ENCODE data around the gene KCNJ14. TPM values are rescaled to one million over a fixed set of nuclear protein-coding genes. Genes with fewer than 3 reads are reported as not detected.
A peak's percentile ranks its signal among the peaks of the same experiment; 100 is the strongest.

The KCNJ14 gene
- total and polyA plus RNA-seq, 2 experiments from 2014 or later, result 0.81 to 0.94 TPM

GRCh38 chr19:48448563-48448962 lies 6.8 kb upstream of the KCNJ14 start:
- H3K4me3 ChIP-seq, result no peak overlapping the region
- H3K4me3 Mint-ChIP-seq, result peak overlapping the region; percentile 4; the same call in 1 of the 3 replicates
- peaks cover 29% of the 10 kb centered on the region for H3K36me3 ChIP-seq (ENCODE audit: insufficient read depth)
- H3K27ac Mint-ChIP-seq, result no peak overlapping the region
- H3K27me3 ChIP-seq (ENCODE audit: insufficient read depth), result peaks cover 13% of the 10 kb centered on the region
- peaks cover 13% of the 10 kb centered on the region for H3K4me1 ChIP-seq (ENCODE audit: insufficient read depth)
- H3K9me3 Mint-ChIP-seq, result no peaks in the 10 kb centered on the region; the same call in 2 of the 3 replicates
- H2AFZ ChIP-seq, result no peak overlapping the region
- H3K36me3 Mint-ChIP-seq (ENCODE audit: low read depth), result peaks cover 69% of the 10 kb centered on the region
- H3F3A ChIP-seq (replicated peaks; ENCODE audit: low read depth), result peaks cover 31% of the 10 kb centered on the region
- ATAC-seq (no peak), DNase-seq (ENCODE audit: low spot score) (no peak)
- H3K27ac ChIP-seq (ENCODE audit: low read depth), result no peak overlapping the region
- no peak for TF ChIP-seq ETS1 (IDR thresholded peaks at IDR 0.05)
- H3K27me3 Mint-ChIP-seq (ENCODE audit: insufficient read depth, low read depth, poor library complexity), result peaks cover 7% of the 10 kb centered on the region
- H3K79me2 ChIP-seq (replicated peaks; ENCODE audit: insufficient read depth), result peaks cover 27% of the 10 kb centered on the region
- no peak overlapping the region for H3K4me2 ChIP-seq
- peaks cover 14% of the 10 kb centered on the region for H3K4me1 Mint-ChIP-seq
- H3K9me2 ChIP-seq (ENCODE audit: insufficient read depth), result no peaks in the 10 kb centered on the region
- peaks cover 11% of the 10 kb centered on the region; the same call in 1 of the 2 replicates for H4K20me1 ChIP-seq (replicated peaks; ENCODE audit: insufficient read depth)

DNA sequence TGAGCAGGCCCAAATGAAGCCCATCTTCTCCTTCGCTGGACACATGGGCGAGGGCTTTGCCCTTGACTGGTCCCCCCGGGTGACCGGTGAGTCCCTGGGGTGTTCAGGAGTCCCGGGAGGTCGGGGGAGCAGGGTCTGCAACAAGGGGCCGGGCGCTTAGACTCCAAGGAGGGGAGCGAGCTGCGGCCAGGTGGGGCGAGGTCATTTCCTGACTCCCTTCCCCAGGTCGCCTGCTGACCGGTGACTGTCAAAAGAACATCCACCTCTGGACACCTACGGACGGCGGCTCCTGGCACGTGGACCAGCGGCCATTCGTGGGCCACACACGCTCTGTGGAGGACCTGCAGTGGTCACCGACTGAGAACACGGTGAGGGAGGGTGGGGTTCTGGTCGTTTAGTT lies 4.9 kb upstream of the KCNJ14 start:
- Histone ChIP-seq H3K9me2 (ENCODE audit: insufficient read depth) (no peaks in the 10 kb centered on the region), H3K4me1 (ENCODE audit: insufficient read depth) (peaks cover 3% of the 10 kb centered on the region; the same call in 1 of the 2 replicates), H3K79me2 (replicated peaks; ENCODE audit: insufficient read depth) (peaks cover 27% of the 10 kb centered on the region), H3K27ac (ENCODE audit: low read depth) (no peak overlapping the region), H2AFZ (no peak overlapping the region), H3K27me3 (ENCODE audit: insufficient read depth) (no peaks in the 10 kb centered on the region), H3K4me3 (no peak overlapping the region), H3K36me3 (ENCODE audit: insufficient read depth) (peaks cover 29% of the 10 kb centered on the region), H3K4me2 (no peak overlapping the region), H3F3A (replicated peaks; ENCODE audit: low read depth) (peaks cover 25% of the 10 kb centered on the region), H4K20me1 (replicated peaks; ENCODE audit: insufficient read depth) (peaks cover 17% of the 10 kb centered on the region)
- no peaks in the 10 kb centered on the region; the same call in 2 of the 3 replicates for H3K9me3 Mint-ChIP-seq
- DNase-seq (ENCODE audit: low spot score) (no peak), ATAC-seq (no peak)
- no peak overlapping the region for H3K27ac Mint-ChIP-seq
- H3K27me3 Mint-ChIP-seq (ENCODE audit: insufficient read depth, low read depth, poor library complexity), result no peaks in the 10 kb centered on the region
- H3K36me3 Mint-ChIP-seq (ENCODE audit: low read depth), result peaks cover 84% of the 10 kb centered on the region
- TF ChIP-seq STAT1 (IDR thresholded peaks at IDR 0.05; ENCODE audit: unreplicated experiment) (no peak), ETS1 (IDR thresholded peaks at IDR 0.05) (no peak), EZH2 (IDR thresholded peaks at IDR 0.05; ENCODE audit: low read depth, unreplicated experiment) (no peak), EZH2phosphoT487 (IDR thresholded peaks at IDR 0.05; ENCODE audit: unreplicated experiment) (no peak), NANOG (IDR thresholded peaks at IDR 0.05; ENCODE audit: borderline replicate concordance) (no peak), CREB1 (CRISPR knock-in tag; IDR thresholded peaks at IDR 0.05; ENCODE audit: low read depth) (no peak), REST (IDR thresholded peaks at IDR 0.05; ENCODE audit: unreplicated experiment) (no peak), JUNB (IDR thresholded peaks at IDR 0.05; ENCODE audit: unreplicated experiment) (no peak), ZNF331 (CRISPR knock-in tag; IDR thresholded peaks at IDR 0.05; ENCODE audit: low read depth) (no peak), ZNF114 (CRISPR knock-in tag; IDR thresholded peaks at IDR 0.05) (no peak)
- TF ChIP-seq, protein P1, sequence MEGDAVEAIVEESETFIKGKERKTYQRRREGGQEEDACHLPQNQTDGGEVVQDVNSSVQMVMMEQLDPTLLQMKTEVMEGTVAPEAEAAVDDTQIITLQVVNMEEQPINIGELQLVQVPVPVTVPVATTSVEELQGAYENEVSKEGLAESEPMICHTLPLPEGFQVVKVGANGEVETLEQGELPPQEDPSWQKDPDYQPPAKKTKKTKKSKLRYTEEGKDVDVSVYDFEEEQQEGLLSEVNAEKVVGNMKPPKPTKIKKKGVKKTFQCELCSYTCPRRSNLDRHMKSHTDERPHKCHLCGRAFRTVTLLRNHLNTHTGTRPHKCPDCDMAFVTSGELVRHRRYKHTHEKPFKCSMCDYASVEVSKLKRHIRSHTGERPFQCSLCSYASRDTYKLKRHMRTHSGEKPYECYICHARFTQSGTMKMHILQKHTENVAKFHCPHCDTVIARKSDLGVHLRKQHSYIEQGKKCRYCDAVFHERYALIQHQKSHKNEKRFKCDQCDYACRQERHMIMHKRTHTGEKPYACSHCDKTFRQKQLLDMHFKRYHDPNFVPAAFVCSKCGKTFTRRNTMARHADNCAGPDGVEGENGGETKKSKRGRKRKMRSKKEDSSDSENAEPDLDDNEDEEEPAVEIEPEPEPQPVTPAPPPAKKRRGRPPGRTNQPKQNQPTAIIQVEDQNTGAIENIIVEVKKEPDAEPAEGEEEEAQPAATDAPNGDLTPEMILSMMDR (conservative IDR thresholded peaks at IDR 0.05; ENCODE audit: low read depth in 2 of 2), result no peak
- H3K4me3 Mint-ChIP-seq, result no peak overlapping the region
- 0 out of 3 replicates have a peak, but pooled peaks cover 2% of the 10 kb centered on the region for H3K4me1 Mint-ChIP-seq

All from GM23338 (cell line).